ENCODE data around the gene ILDR1. TPM values are rescaled to one million over a fixed set of nuclear protein-coding genes. Genes with fewer than 3 reads are reported as not detected.

ILDR1 gene
- total RNA-seq, 1 donor from 2014 or later, result 0.07 TPM

- no peak overlapping the region for H3K4me3 ChIP-seq
- Mint-ChIP-seq H3K4me1 (no peaks in the 10 kb centered on the region), H3K27ac (no peak overlapping the region), H3K4me3 (no peak overlapping the region), H3K9me3 (no peaks in the 10 kb centered on the region), H3K36me3 (no peaks in the 10 kb centered on the region), H3K27me3 (ENCODE audit: insufficient read depth, low read depth) (peaks cover 8% of the 10 kb centered on the region)
- no peak for TF ChIP-seq EZH2phosphoT487 (IDR thresholded peaks at IDR 0.05)
- TF ChIP-seq CTCF (IDR thresholded peaks at IDR 0.05), result no peak
- no peak for TF ChIP-seq EZH2 (IDR thresholded peaks at IDR 0.05)
- H3K27ac ChIP-seq, result no peak overlapping the region
- H4K20me1 ChIP-seq (ENCODE audit: low read depth), result no peaks in the 10 kb centered on the region
- H3F3A ChIP-seq (ENCODE audit: low read depth), result no peaks in the 10 kb centered on the region
- no peaks in the 10 kb centered on the region for H3K79me2 ChIP-seq (ENCODE audit: low read depth)
- H3K36me3 ChIP-seq, result no peaks in the 10 kb centered on the region
- no peak overlapping the region for H3K4me2 ChIP-seq
- no peak overlapping the region for H2AFZ ChIP-seq (replicated peaks)
- no peak for DNase-seq (ENCODE audit: low spot score)
- no peaks in the 10 kb centered on the region for H3K27me3 ChIP-seq
- no peaks in the 10 kb centered on the region for H3K9me3 ChIP-seq (ENCODE audit: low read depth)
- no peaks in the 10 kb centered on the region for H3K4me1 ChIP-seq
- no peak overlapping the region for H3K9ac ChIP-seq
These were observed 38.1 kb upstream of the ILDR1 start for GRCh38 chr3:122060040-122060698.

- H3K9ac ChIP-seq, result no peak overlapping the region
- H3K4me1 ChIP-seq, result no peaks in the 10 kb centered on the region
- H3K79me2 ChIP-seq (ENCODE audit: low read depth), result no peaks in the 10 kb centered on the region
- H3F3A ChIP-seq (ENCODE audit: low read depth), result no peaks in the 10 kb centered on the region
- H3K4me1 Mint-ChIP-seq, result no peaks in the 10 kb centered on the region
- TF ChIP-seq EZH2phosphoT487 (IDR thresholded peaks at IDR 0.05), result no peak
- TF ChIP-seq CTCF (IDR thresholded peaks at IDR 0.05), result no peak
- TF ChIP-seq EZH2 (IDR thresholded peaks at IDR 0.05), result no peak
- H3K9me3 Mint-ChIP-seq, result no peaks in the 10 kb centered on the region
- peaks cover 5% of the 10 kb centered on the region for H3K27me3 Mint-ChIP-seq (ENCODE audit: insufficient read depth, low read depth)
- DNase-seq (ENCODE audit: low spot score), result no peak
- no peak overlapping the region for H3K27ac ChIP-seq
- H3K27me3 ChIP-seq, result no peaks in the 10 kb centered on the region
- no peak overlapping the region for H3K4me3 ChIP-seq
- H3K36me3 Mint-ChIP-seq, result no peaks in the 10 kb centered on the region
- no peak overlapping the region for H3K27ac Mint-ChIP-seq
- H2AFZ ChIP-seq (replicated peaks), result no peak overlapping the region
- no peak overlapping the region for H3K4me2 ChIP-seq
- H3K9me3 ChIP-seq (ENCODE audit: low read depth), result no peaks in the 10 kb centered on the region
- H4K20me1 ChIP-seq (ENCODE audit: low read depth), result no peaks in the 10 kb centered on the region
- H3K36me3 ChIP-seq, result no peaks in the 10 kb centered on the region
- no peak overlapping the region for H3K4me3 Mint-ChIP-seq
These were observed 36.2 kb upstream of the ILDR1 start for GRCh38 chr3:122058294-122058693.

GRCh38 chr3:122057671-122058070 is 35.6 kb upstream of the ILDR1 start:
- H3K4me1 ChIP-seq, result no peaks in the 10 kb centered on the region

More at GRCh38 chr3:122057671-122058070, 35.6 kb upstream of the ILDR1 start:
- H3K4me2 ChIP-seq, result no peak overlapping the region
- H3K27ac Mint-ChIP-seq, result no peak overlapping the region
- H3K4me3 Mint-ChIP-seq, result no peak overlapping the region
- TF ChIP-seq EZH2phosphoT487 (IDR thresholded peaks at IDR 0.05) (no peak), EZH2 (IDR thresholded peaks at IDR 0.05) (no peak), CTCF (IDR thresholded peaks at IDR 0.05) (no peak)
- H3K4me3 ChIP-seq, result no peak overlapping the region
- no peaks in the 10 kb centered on the region for H3K9me3 Mint-ChIP-seq
- no peaks in the 10 kb centered on the region for H3K27me3 ChIP-seq
- no peaks in the 10 kb centered on the region for H3K4me1 Mint-ChIP-seq
- no peaks in the 10 kb centered on the region for H3K36me3 ChIP-seq
- no peak overlapping the region for H2AFZ ChIP-seq (replicated peaks)
- H4K20me1 ChIP-seq (ENCODE audit: low read depth), result no peaks in the 10 kb centered on the region
- no peaks in the 10 kb centered on the region for H3F3A ChIP-seq (ENCODE audit: low read depth)
- H3K27ac ChIP-seq, result no peak overlapping the region
- no peak for DNase-seq (ENCODE audit: low spot score)
- no peaks in the 10 kb centered on the region for H3K36me3 Mint-ChIP-seq
- H3K79me2 ChIP-seq (ENCODE audit: low read depth), result no peaks in the 10 kb centered on the region
- no peak overlapping the region for H3K9ac ChIP-seq
- peaks cover 5% of the 10 kb centered on the region for H3K27me3 Mint-ChIP-seq (ENCODE audit: insufficient read depth, low read depth)
- H3K9me3 ChIP-seq (ENCODE audit: low read depth), result no peaks in the 10 kb centered on the region
